Ovary (tissue), 9 donors: ENCODE results near the gene GPAM. TPM values are rescaled to one million over a fixed set of nuclear protein-coding genes. Genes with fewer than 3 reads are reported as not detected.

Experiments
- DNase-seq, 5 donors: peaks; one replicate each; pipeline ENCODE4 v3.0.0-alpha.2; 2019 to 2020
- H3K27ac ChIP-seq, 2 donors: fragments of 200-600 bp; one replicate each; pipeline versions ENCODE4 v1.5.1 to v1.8.0; 2019 to 2022
- H3K27me3 ChIP-seq: fragments of 200-600 bp; one replicate; pipeline ENCODE4 v1.8.0; 2022
- H3K36me3 ChIP-seq: fragments of 200-600 bp; sonication (generic); one replicate; pipeline ENCODE4 v1.5.1; 2019
- H3K4me1 ChIP-seq: one replicate; pipeline ENCODE4 v1.8.1; 2013; ENCODE audit warnings: mild to moderate bottlenecking, moderate library complexity; ENCODE audit not compliant: insufficient read depth
- H3K4me3 ChIP-seq: fragments of 200-600 bp; sonication (generic); one replicate; pipeline ENCODE4 v1.5.1; 2017
- H3K9me3 ChIP-seq, 2 donors: fragments of 200-600 bp in 1 of 2; sonication (generic) in 1 of 2; one replicate each; pipeline versions ENCODE4 v1.5.1 to v1.8.1; 2013 to 2019; ENCODE audit warnings: mild to moderate bottlenecking in 1 of 2, moderate library complexity in 1 of 2
- CTCF ChIP-seq, 3 donors: fragments of 450-650 bp in 2 of 3; fragments of 200-600 bp in 1 of 3; IDR thresholded peaks; one replicate each; pipeline versions ENCODE4 v1.5.1 to v1.8.0; 2016 to 2022; ENCODE audit warnings: antibody characterized with exemption in 3 of 3, mild to moderate bottlenecking in 1 of 3
- EP300 ChIP-seq: sonication (generic); formaldehyde crosslinking; IDR thresholded peaks from one replicate; pipeline ENCODE4 v1.6.1; 2017; ENCODE audit warnings: antibody characterized with exemption
- POLR2A ChIP-seq: fragments of 450-650 bp; IDR thresholded peaks from one replicate; pipeline ENCODE4 v1.6.1; 2017; ENCODE audit warnings: antibody characterized with exemption, mild to moderate bottlenecking, moderate library complexity
- WGBS, 3 donors: extraction: QIAGEN DNeasy Blood & Tissue Kit in 1 of 3; methylation state at CpG; one replicate each; pipeline versions ENCODE4 v1.1.5 to v1.1.7; 2013 to 2017; 5-methylcytosine and 5-hydroxymethylcytosine counted together
- intact Hi-C, 4 donors: fragments of 100-400 bp; cut with DNase I; formaldehyde crosslinking; loops; one replicate each; pipeline versions ENCODE4 v1.11.0 to v1.15.1; 2022 to 2023
- polyA plus RNA-seq, 2 donors: library from polyadenylated mRNA; stranded (reverse); fragments of 200-250 nt in 1 of 2; fragments of 350-450 nt in 1 of 2; fragmentation: Illumina TruSeq in 1 of 2; extraction: RNeasy Lipid Tissue Mini Kit (QIAGEN cat#74804) in 1 of 2; gene quantifications; one replicate each; pipeline ENCODE4 v1.2.3, GENCODE V29; 2013 to 2014
- total RNA-seq, 7 donors: library from RNA; depleted of rRNA in 2 of 7; stranded (reverse); fragments of >200 nt in 2 of 7; fragmentation: NEBNext Ultra II Directional in 3 of 7; extraction: Animal tissue kit (Norgen Biotek cat#: 25700) in 3 of 7; gene quantifications; one replicate each; pipeline versions ENCODE4 v1.1.0 to v1.2.4, GENCODE V29; 2016 to 2023
- donor health status: DM: no; HTN: no; CAD: no; lungs with moderate emphysema.
- donor health status: DM: no; HTN: no; CAD: no.
- donor health status: Bipolar disorder and iron deficiency.
- donor health status: DM: yes; HTN: yes; CAD: no.
- donor health status: DM: no; HTN: no; CAD: no.
- donor health status: DM: yes; HTN: yes; CAD: no.

GPAM gene
- total and polyA plus RNA-seq, 9 donors, result 3.3 to 22.1 (median 8.7) TPM

DNA sequence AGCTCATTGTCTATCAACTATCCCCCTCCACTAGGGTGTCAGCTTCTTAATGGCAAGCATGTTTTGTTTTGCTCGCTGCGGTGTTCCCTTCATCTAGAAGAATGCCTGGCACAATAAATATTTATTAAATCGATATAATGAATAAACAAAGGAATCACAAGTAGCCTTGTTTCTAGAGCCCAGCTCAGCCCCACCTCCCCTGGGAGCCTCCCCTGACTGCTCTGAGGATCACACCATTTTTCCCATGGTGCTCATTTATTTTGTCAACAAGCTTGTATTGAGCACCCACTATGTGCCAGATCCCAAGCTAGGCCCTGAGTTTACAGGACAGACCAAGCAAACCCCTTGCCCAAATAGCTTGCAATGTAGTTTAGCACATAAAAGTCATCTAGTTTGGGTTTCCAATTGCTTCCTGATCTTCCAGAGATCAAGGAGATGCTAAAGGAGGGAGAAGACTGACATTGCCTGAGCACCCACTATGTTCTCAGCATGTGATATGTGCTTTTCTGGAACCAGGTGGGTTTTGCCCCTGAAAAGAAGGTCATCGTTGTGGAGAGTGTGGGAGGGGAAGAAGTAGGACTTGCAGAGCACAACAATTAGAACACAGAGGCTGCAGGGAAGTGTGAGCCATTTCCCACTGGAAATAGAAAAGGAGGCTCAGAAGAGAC lies 42.3 kb upstream of the GPAM start:
- no peaks in the 10 kb centered on the region for H3K27me3 ChIP-seq
- TF ChIP-seq POLR2A (no peak), CTCF (IDR thresholded peaks at IDR 0.05) (no peak), EP300 (no peak)
- H3K9me3 ChIP-seq, result no peaks in the 10 kb centered on the region
- H3K27ac ChIP-seq, result no peak overlapping the region
- DNase-seq, result no peak
- no peaks in the 10 kb centered on the region for H3K36me3 ChIP-seq
- 77 to 91% (median 85%) methylated on average over 4 of the region's 4 CpGs for WGBS, 3 donors
- intact Hi-C loops, result no loop called here
- no peak overlapping the region for H3K4me3 ChIP-seq
- H3K4me1 ChIP-seq, result no peaks in the 10 kb centered on the region

DNA sequence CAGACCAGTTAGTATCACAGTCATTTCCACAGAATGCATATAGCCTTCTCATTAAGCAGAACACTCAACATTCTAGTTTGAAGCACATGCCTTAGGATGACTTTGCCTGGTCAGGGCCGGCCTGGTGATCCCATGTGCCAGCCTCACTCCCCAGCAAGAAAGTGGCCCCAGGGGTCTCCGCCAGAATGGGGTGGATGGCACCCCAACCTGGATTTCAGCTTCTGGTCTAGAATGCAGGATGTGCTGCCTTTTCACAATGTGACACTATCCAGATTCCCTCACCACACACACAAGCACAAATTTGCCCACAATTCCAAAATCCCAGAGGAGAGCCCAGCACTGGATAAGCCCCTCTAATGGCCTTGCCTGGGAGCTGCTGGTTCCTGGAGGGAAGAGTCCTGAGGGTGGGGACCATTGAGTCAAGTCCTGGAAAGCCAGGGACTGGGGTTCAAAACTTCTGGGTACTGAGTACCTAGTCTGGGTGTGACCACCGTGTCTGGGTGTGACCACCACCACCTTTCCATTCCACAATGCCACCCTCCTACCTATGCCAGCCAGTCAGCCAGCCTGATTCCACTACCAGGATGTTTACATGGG lies 41.5 kb upstream of the GPAM start:
- intact Hi-C loops, result no loop called here
- Histone ChIP-seq H3K36me3 (no peaks in the 10 kb centered on the region), H3K27ac (no peak overlapping the region), H3K4me1 (no peaks in the 10 kb centered on the region), H3K4me3 (no peak overlapping the region), H3K9me3 (no peaks in the 10 kb centered on the region), H3K27me3 (no peaks in the 10 kb centered on the region)
- 77 to 92% (median 86%) methylated on average over 3 of the region's 3 CpGs for WGBS, 3 donors
- TF ChIP-seq EP300, result no peak
- TF ChIP-seq CTCF (IDR thresholded peaks at IDR 0.05), result no peak
- TF ChIP-seq POLR2A, result no peak
- no peak for DNase-seq

GRCh38 chr10:112223725-112224124 lies 40.2 kb upstream of the GPAM start:
- Histone ChIP-seq H3K4me1 (no peaks in the 10 kb centered on the region), H3K27ac (no peak overlapping the region), H3K4me3 (no peak overlapping the region), H3K27me3 (no peaks in the 10 kb centered on the region), H3K9me3 (no peaks in the 10 kb centered on the region), H3K36me3 (no peaks in the 10 kb centered on the region)
- WGBS, 3 donors, result 51 to 60% (median 60%) methylated on average over 2 of the region's 2 CpGs
- no peak for TF ChIP-seq POLR2A
- no peak for TF ChIP-seq CTCF (IDR thresholded peaks at IDR 0.05)
- intact Hi-C loops, result no loop called here
- no peak for DNase-seq

DNA sequence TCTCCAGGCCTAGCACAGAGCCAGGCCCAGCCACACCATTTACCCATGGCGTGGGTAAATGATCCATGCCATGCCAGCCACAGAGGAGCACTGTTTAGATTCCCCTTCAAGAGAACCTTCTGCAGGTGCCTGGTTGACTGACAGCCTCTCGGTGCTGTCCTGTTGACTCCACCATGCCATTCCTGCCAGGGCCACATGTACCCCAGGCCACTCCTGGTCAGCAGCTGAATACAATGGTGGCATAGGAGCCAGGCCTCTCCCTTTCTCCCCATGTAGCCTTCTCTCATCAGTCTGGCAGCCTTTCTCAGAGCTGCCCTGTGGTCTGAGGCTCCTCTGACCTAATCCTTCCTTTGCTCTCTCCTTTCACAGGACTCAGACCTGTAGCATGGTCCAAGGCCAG lies 39.2 kb upstream of the GPAM start:
- H3K9me3 ChIP-seq, result no peaks in the 10 kb centered on the region
- no peak for DNase-seq
- WGBS, 3 donors, result 83 to 97% (median 92%) methylated on average over 2 of the region's 2 CpGs
- H3K4me1 ChIP-seq, result no peaks in the 10 kb centered on the region
- no peak for TF ChIP-seq CTCF (IDR thresholded peaks at IDR 0.05)
- no peak for TF ChIP-seq POLR2A
- no peak for TF ChIP-seq EP300
- H3K36me3 ChIP-seq, result no peaks in the 10 kb centered on the region
- intact Hi-C loops, result no loop called here
- no peaks in the 10 kb centered on the region for H3K27me3 ChIP-seq
- no peak overlapping the region for H3K27ac ChIP-seq
- H3K4me3 ChIP-seq, result no peak overlapping the region
